Thoracic aorta (tissue), 2 donors: ENCODE data around the gene SGMS1. TPM values are rescaled to one million over a fixed set of nuclear protein-coding genes. Genes with fewer than 3 reads are reported as not detected.
"Not testable (repeated sequence)": the region's sequence is repeated elsewhere in the genome, so short reads cannot be mapped to it uniquely, and the experiment has no call there.

Experiments
- ATAC-seq: fragments of 150-250 bp; one replicate; pipeline ENCODE4 v1.8.0; 2017; ENCODE audit warnings: low read depth; ENCODE audit not compliant: insufficient number of reproducible peaks, low FRiP score
- DNase-seq: peaks from one replicate; pipeline ENCODE4 v3.0.0-alpha.2; 2020; ENCODE audit warnings: low spot score
- H3K27ac ChIP-seq, 2 donors: fragments of 200-600 bp; sonication (generic); 1 replicate in 1 of 2; 2 replicates in 1 of 2; pipeline ENCODE4 v1.5.1; 2016; ENCODE audit warnings: mild to moderate bottlenecking in 2 of 2, moderate library complexity in 2 of 2
- H3K27me3 ChIP-seq: fragments of 200-600 bp; sonication (generic); replicated peaks from 2 replicates; pipeline ENCODE4 v1.6.0; 2016; ENCODE audit warnings: mild to moderate bottlenecking; ENCODE audit not compliant: insufficient read depth
- H3K36me3 ChIP-seq: fragments of 200-600 bp; sonication (generic); one replicate; pipeline ENCODE4 v1.5.1; 2016
- H3K4me1 ChIP-seq, 2 donors: fragments of 200-600 bp; sonication (generic); 1 replicate in 1 of 2; 2 replicates in 1 of 2; pipeline versions ENCODE4 v1.5.1 to v1.6.0; 2016; ENCODE audit warnings: low read depth in 2 of 2, mild to moderate bottlenecking in 1 of 2; ENCODE audit not compliant: control insufficient read depth in 1 of 2
- H3K4me3 ChIP-seq: fragments of 200-600 bp; sonication (generic); 2 replicates; pipeline ENCODE4 v1.5.1; 2016; ENCODE audit warnings: mild to moderate bottlenecking
- H3K9me3 ChIP-seq: fragments of 200-600 bp; sonication (generic); 2 replicates; pipeline ENCODE4 v1.5.1; 2016
- CTCF ChIP-seq: fragments of 200-600 bp; sonication (generic); IDR thresholded peaks from one replicate; pipeline ENCODE4 v1.5.1; 2019; ENCODE audit warnings: antibody characterized with exemption
- total RNA-seq, 2 donors: library from RNA; depleted of rRNA; stranded (reverse); fragments of >200 nt; gene quantifications; one replicate each; pipeline versions ENCODE4 v1.1.0 to v1.2.3, GENCODE V29; 2016

The SGMS1 gene
- total RNA-seq, 2 donors from 2014 or later = 60.5 to 92.3 TPM

GRCh38 chr10:50452603-50453002 lies 171.2 kb downstream of the SGMS1 start:
- no peak for TF ChIP-seq CTCF
- ATAC-seq = no peak
- Histone ChIP-seq H3K4me1 (peaks cover 2 to 5% of the 10 kb centered on the region in 2 donors), H3K4me3 (no peak overlapping the region), H3K27ac (no peak overlapping the region), H3K9me3 (no peaks in the 10 kb centered on the region), H3K36me3 (no peaks in the 10 kb centered on the region), H3K27me3 (no peaks in the 10 kb centered on the region)
- DNase-seq = no peak

GRCh38 chr10:50447691-50448090 lies 176.1 kb downstream of the SGMS1 start:
- no peak for ATAC-seq
- H3K9me3 ChIP-seq = no peaks in the 10 kb centered on the region
- no peak for DNase-seq
- H3K27me3 ChIP-seq = no peaks in the 10 kb centered on the region
- H3K36me3 ChIP-seq = no peaks in the 10 kb centered on the region
- no peak for TF ChIP-seq CTCF
- H3K27ac ChIP-seq = no peak overlapping the region
- no peak overlapping the region for H3K4me3 ChIP-seq
- H3K4me1 ChIP-seq = peaks cover 0 to 2% of the 10 kb centered on the region in 2 donors

- H3K27me3 ChIP-seq, H3K36me3 ChIP-seq, H3K27ac ChIP-seq, H3K4me3 ChIP-seq, H3K4me1 ChIP-seq, H3K9me3 ChIP-seq, DNase-seq, ATAC-seq: not testable (repeated sequence)
Measured at GRCh38 chr10:50445777-50446176, 178.0 kb downstream of the SGMS1 start.

- no peak overlapping the region for H3K4me3 ChIP-seq
- H3K27me3 ChIP-seq = no peaks in the 10 kb centered on the region
- no peak for TF ChIP-seq CTCF
- H3K27ac ChIP-seq = no peak overlapping the region
- H3K36me3 ChIP-seq = no peaks in the 10 kb centered on the region
- no peaks in the 10 kb centered on the region for H3K9me3 ChIP-seq
- DNase-seq = no peak
- no peak for ATAC-seq
- H3K4me1 ChIP-seq = peaks cover 14 to 22% of the 10 kb centered on the region in 2 donors
Measured at GRCh38 chr10:50440489-50440888, 183.3 kb downstream of the SGMS1 start.

GRCh38 chr10:50439806-50440205 lies 183.9 kb downstream of the SGMS1 start:
- Histone ChIP-seq H3K36me3 (no peaks in the 10 kb centered on the region), H3K27me3 (no peaks in the 10 kb centered on the region), H3K4me1 (peaks cover 14 to 22% of the 10 kb centered on the region in 2 donors), H3K4me3 (no peak overlapping the region), H3K27ac (no peak overlapping the region), H3K9me3 (no peaks in the 10 kb centered on the region)
- ATAC-seq (no peak), DNase-seq (no peak)
- TF ChIP-seq CTCF = no peak

- H3K4me3 ChIP-seq = no peak overlapping the region
- no peak for TF ChIP-seq CTCF
- H3K27ac ChIP-seq = no peak overlapping the region
- ATAC-seq (no peak), DNase-seq (no peak)
- H3K27me3 ChIP-seq = no peaks in the 10 kb centered on the region
- no peaks in the 10 kb centered on the region for H3K36me3 ChIP-seq
- H3K9me3 ChIP-seq = no peaks in the 10 kb centered on the region
- H3K4me1 ChIP-seq = peaks cover 14 to 22% of the 10 kb centered on the region in 2 donors
Measured at GRCh38 chr10:50439187-50439586, 184.6 kb downstream of the SGMS1 start.
